ENCODE results near the gene ADISSP. TPM values are rescaled to one million over a fixed set of nuclear protein-coding genes. Genes with fewer than 3 reads are reported as not detected.

ADISSP gene
- total and polyA plus RNA-seq, 9 of the 15 experiments (the other 6 are each of a cell fraction or from before 2014, with no cell fraction given): 1.4 to 70.6 (median 23.4) TPM

GRCh38 chr20:3745686-3746173, 21.8 kb downstream of the ADISSP start (continued):
- TF ChIP-seq KDM5B (IDR thresholded peaks at IDR 0.05; ENCODE audit: insufficient replicate concordance, low read depth, low read length) (no peak), RNF2 (IDR thresholded peaks at IDR 0.05) (no peak), TAF15 (IDR thresholded peaks at IDR 0.05; ENCODE audit: low read depth, low read length) (no peak)

- no peaks in the 10 kb centered on the region for H3K79me2 ChIP-seq (ENCODE audit: control insufficient read depth, insufficient read depth, low read length)
- intact Hi-C loops (cut with micrococcal nuclease): no loop called here
- peak overlapping the region; percentile 38 for H3K4me3 ChIP-seq
- H3K36me3 ChIP-seq (ENCODE audit: control insufficient read depth, insufficient read depth, low read length): no peaks in the 10 kb centered on the region
- peaks cover 1 to 41% of the 10 kb centered on the region in 2 experiments; a peak in 3 of 5 replicates for H3K4me1 ChIP-seq (replicated peaks in 1 of 2; ENCODE audit: control insufficient read depth in 2 of 2, insufficient read depth in 2 of 2, low read length in 2 of 2)
- peak overlapping the region; percentile 96 for H2AFZ ChIP-seq (ENCODE audit: low read depth, low read length)
- H3K4me2 ChIP-seq (ENCODE audit: insufficient read depth, low read length): peak overlapping the region; percentile 86
- BruUV-seq (replicated peaks): no TSS peak
- DNase-seq (ENCODE audit: extremely low read depth in 1 of 4, low spot score in 3 of 4) (peak; percentile 95 to 97 (median 97)), ATAC-seq (peak; percentile 97), FAIRE-seq (peak; percentile 85)
- H3K27ac ChIP-seq (ENCODE audit: extremely low read depth, low read depth, low read length): peak overlapping the region; percentile 27; the same call in 2 of the 3 replicates
- H3K9me1 ChIP-seq (ENCODE audit: control insufficient read depth, insufficient read depth, low read length): no peaks in the 10 kb centered on the region
- ChIA-PET CTCF (ENCODE audit: low intra/inter-chr PET ratio) (no interaction called here), POLR2A (interaction anchor here (0.5 to 0.6 kb wide), 3 partner anchors 541 to 1687 kb away, joined by 3 read pairs; no protein-coding TSS in a partner anchor)
- no peaks in the 10 kb centered on the region for H4K20me1 ChIP-seq (replicated peaks; ENCODE audit: control insufficient read depth, insufficient read depth, low read length)
- H3K9me3 ChIP-seq (replicated peaks; ENCODE audit: control insufficient read depth, insufficient read depth, low read depth, low read length): no peaks in the 10 kb centered on the region
- in situ Hi-C loops (cut with MboI): no loop called here
- H3K9ac ChIP-seq (ENCODE audit: insufficient read depth in 1 of 2, low read depth in 2 of 2, low read length in 2 of 2): peak overlapping the region; percentile 27 to 89; a peak in 3 of 4 replicates
- WGBS (ENCODE audit: insufficient coverage, low coverage, missing lambda C conversion rate): 18% methylated on average over 36 of the region's 45 CpGs
- H3K27me3 ChIP-seq (ENCODE audit: control insufficient read depth in 2 of 2, insufficient read depth in 2 of 2, low read length in 2 of 2): no peaks in the 10 kb centered on the region
- TF ChIP-seq ZBTB2 (IDR thresholded peaks at IDR 0.05) (0 out of 2 replicates have a peak, but pooled peaks have one; percentile 35), SRSF3 (IDR thresholded peaks at IDR 0.05; ENCODE audit: insufficient read depth, low read length) (no peak)
Measured at GRCh38 chr20:3744806-3745685, 22.5 kb downstream of the ADISSP start.

Data from K562 (cell line).